ENCODE data around the gene CCDC154.

DNA sequence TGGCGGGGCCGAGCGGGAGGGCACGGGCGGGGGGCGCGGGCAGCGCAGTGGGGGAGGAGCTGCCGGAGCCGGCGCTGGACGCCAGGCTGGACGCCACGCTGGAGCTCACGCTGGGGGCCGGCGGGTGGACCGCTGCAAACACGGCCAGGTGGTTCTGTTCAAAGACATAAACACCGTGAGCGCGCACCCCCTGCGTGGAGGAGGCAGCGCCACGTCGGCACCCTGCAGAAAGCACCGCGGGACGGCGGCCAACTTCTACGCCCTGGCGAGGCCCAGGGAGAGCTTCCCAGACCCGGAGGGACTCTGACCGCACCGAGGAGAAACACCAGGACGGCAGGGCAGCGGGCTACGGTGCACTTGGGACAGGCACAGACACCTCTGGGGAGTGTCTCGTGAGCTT, 59.1 kb downstream of the CCDC154 start:
- TF ChIP-seq EZH2 (IDR thresholded peaks at IDR 0.05; ENCODE audit: borderline replicate concordance, insufficient read depth, low read depth, low read length, poor library complexity, severe bottlenecking): no peak
- no peak for TF ChIP-seq CTCF (IDR thresholded peaks at IDR 0.05)
